ENCODE data around the gene EPHB6. TPM values are rescaled to one million over a fixed set of nuclear protein-coding genes. Genes with fewer than 3 reads are reported as not detected.

Gene EPHB6
- total RNA-seq, 1 donor from 2014 or later = 3.3 TPM

- TF ChIP-seq CTCF (IDR thresholded peaks at IDR 0.05; ENCODE audit: insufficient read depth, low read length, poor library complexity, severe bottlenecking) = no peak
- Histone ChIP-seq H3K27me3 (ENCODE audit: control insufficient read depth, insufficient read depth, low read length) (no peaks in the 10 kb centered on the region), H3K36me3 (ENCODE audit: control insufficient read depth, insufficient read depth, low read length) (no peaks in the 10 kb centered on the region), H3K4me3 (ENCODE audit: low read depth, low read length) (no peak overlapping the region)
- no peak for DNase-seq (ENCODE audit: low read depth)
Observed at GRCh38 chr7:142867398-142868187, 12.7 kb downstream of the EPHB6 start.

GRCh38 chr7:142868188-142868985, 13.5 kb downstream of the EPHB6 start:
- TF ChIP-seq CTCF (IDR thresholded peaks at IDR 0.05; ENCODE audit: insufficient read depth, low read length, poor library complexity, severe bottlenecking) = no peak
- Histone ChIP-seq H3K4me3 (ENCODE audit: low read depth, low read length) (no peak overlapping the region), H3K36me3 (ENCODE audit: control insufficient read depth, insufficient read depth, low read length) (no peaks in the 10 kb centered on the region), H3K27me3 (ENCODE audit: control insufficient read depth, insufficient read depth, low read length) (no peaks in the 10 kb centered on the region)
- no peak for DNase-seq (ENCODE audit: low read depth)

- no peak overlapping the region for H3K4me3 ChIP-seq (ENCODE audit: low read depth, low read length)
- DNase-seq (ENCODE audit: low read depth) = no peak
- no peaks in the 10 kb centered on the region for H3K27me3 ChIP-seq (ENCODE audit: control insufficient read depth, insufficient read depth, low read length)
- no peak for TF ChIP-seq CTCF (IDR thresholded peaks at IDR 0.05; ENCODE audit: insufficient read depth, low read length, poor library complexity, severe bottlenecking)
- no peaks in the 10 kb centered on the region for H3K36me3 ChIP-seq (ENCODE audit: control insufficient read depth, insufficient read depth, low read length)
Observed at GRCh38 chr7:142868986-142869415, 14.1 kb downstream of the EPHB6 start.

GRCh38 chr7:142869434-142869833, 14.6 kb downstream of the EPHB6 start:
- H3K36me3 ChIP-seq (ENCODE audit: control insufficient read depth, insufficient read depth, low read length) = no peaks in the 10 kb centered on the region
- H3K27me3 ChIP-seq (ENCODE audit: control insufficient read depth, insufficient read depth, low read length) = no peaks in the 10 kb centered on the region
- TF ChIP-seq CTCF (IDR thresholded peaks at IDR 0.05; ENCODE audit: insufficient read depth, low read length, poor library complexity, severe bottlenecking) = no peak
- no peak for DNase-seq (ENCODE audit: low read depth)
- H3K4me3 ChIP-seq (ENCODE audit: low read depth, low read length) = no peak overlapping the region

GRCh38 chr7:142870147-142870559, 15.3 kb downstream of the EPHB6 start:
- no peak for DNase-seq (ENCODE audit: low read depth)
- Histone ChIP-seq H3K27me3 (ENCODE audit: control insufficient read depth, insufficient read depth, low read length) (no peaks in the 10 kb centered on the region), H3K4me3 (ENCODE audit: low read depth, low read length) (no peak overlapping the region), H3K36me3 (ENCODE audit: control insufficient read depth, insufficient read depth, low read length) (no peaks in the 10 kb centered on the region)
- TF ChIP-seq CTCF (IDR thresholded peaks at IDR 0.05; ENCODE audit: insufficient read depth, low read length, poor library complexity, severe bottlenecking) = no peak

All from kidney epithelial cell (primary cell).